Keratinocyte (primary cell): ENCODE measurements around the gene TIGD7. TPM values are rescaled to one million over a fixed set of nuclear protein-coding genes. Genes with fewer than 3 reads are reported as not detected.
A peak's percentile ranks its signal among the peaks of the same experiment; 100 is the strongest.

ENCODE experiments used
- DNase-seq: peaks from one replicate; pipeline ENCODE4 v3.0.0-alpha.2; 2011; ENCODE audit warnings: low read depth, missing footprints, low spot score
- FAIRE-seq: peaks from 2 replicates; lab custom pipeline; 2011; peaks lifted over from hg19 to GRCh38; lab: Jason Lieb, UNC
- H2AFZ ChIP-seq: 2 replicates; pipeline ENCODE4 v1.6.0; 2012; ENCODE audit warnings: low read length, control low read depth, inconsistent platforms; ENCODE audit not compliant: control insufficient read depth
- H3K27ac ChIP-seq: 2 replicates; pipeline ENCODE4 v1.5.1; 2011; ENCODE audit warnings: low read length; ENCODE audit not compliant: control insufficient read depth, insufficient read depth
- H3K27me3 ChIP-seq: 3 replicates; pipeline ENCODE4 v1.6.0; 2011; ENCODE audit warnings: low read length; ENCODE audit not compliant: control insufficient read depth, insufficient read depth; ENCODE audit errors: extremely low read depth
- H3K36me3 ChIP-seq, 2 experiments: 2 replicates in 1 of 2; 3 replicates in 1 of 2; pipeline ENCODE4 v1.5.1; 2011; ENCODE audit warnings: low read length in 2 of 2, mild to moderate bottlenecking in 1 of 2; ENCODE audit not compliant: control insufficient read depth in 2 of 2, insufficient read depth in 2 of 2; ENCODE audit errors: extremely low read depth in 1 of 2
- H3K4me1 ChIP-seq: 3 replicates; pipeline ENCODE4 v1.5.1; 2011; ENCODE audit warnings: low read length; ENCODE audit not compliant: control insufficient read depth, insufficient read depth; ENCODE audit errors: extremely low read depth
- H3K4me2 ChIP-seq: 3 replicates; pipeline ENCODE4 v1.6.0; 2011; ENCODE audit warnings: low read depth, low read length; ENCODE audit not compliant: control insufficient read depth, insufficient read depth; ENCODE audit errors: extremely low read depth
- H3K4me3 ChIP-seq, 3 experiments: fragments of 200-600 bp in 1 of 3; sonication (generic) in 1 of 3; 2 replicates in 2 of 3; 3 replicates in 1 of 3; pipeline ENCODE4 v1.5.1; 2011 to 2016; ENCODE audit warnings: low read length in 3 of 3, mild to moderate bottlenecking in 3 of 3, control low read depth in 2 of 3, inconsistent platforms in 1 of 3, low read depth in 1 of 3, mixed read lengths in 1 of 3, mixed run types in 1 of 3, moderate library complexity in 1 of 3; ENCODE audit not compliant: control insufficient read depth in 2 of 3, insufficient read depth in 2 of 3; ENCODE audit errors: extremely low read depth in 1 of 3
- H3K79me2 ChIP-seq: 2 replicates; pipeline ENCODE4 v1.6.0; 2012; ENCODE audit warnings: low read length; ENCODE audit not compliant: control insufficient read depth, insufficient read depth
- H3K9ac ChIP-seq: 3 replicates; pipeline ENCODE4 v1.6.0; 2011; ENCODE audit warnings: low read length; ENCODE audit not compliant: control insufficient read depth, insufficient read depth; ENCODE audit errors: extremely low read depth
- H3K9me1 ChIP-seq: 3 replicates; pipeline ENCODE4 v1.6.0; 2011; ENCODE audit warnings: low read length; ENCODE audit not compliant: control insufficient read depth, insufficient read depth; ENCODE audit errors: extremely low read depth
- H3K9me3 ChIP-seq: 2 replicates; pipeline ENCODE4 v1.5.1; 2012; ENCODE audit warnings: low read depth, low read length; ENCODE audit not compliant: control insufficient read depth
- H4K20me1 ChIP-seq: 3 replicates; pipeline ENCODE4 v1.6.0; 2011; ENCODE audit warnings: low read length; ENCODE audit not compliant: control insufficient read depth, insufficient read depth; ENCODE audit errors: extremely low read depth
- CTCF ChIP-seq, 3 experiments: IDR thresholded peaks in 1 of 3; conservative IDR thresholded peaks in 1 of 3; optimal IDR thresholded peaks in 1 of 3; 2 replicates in 2 of 3; 3 replicates in 1 of 3; pipeline versions ENCODE3 to v1.5.1; 2011; ENCODE audit warnings: low read length in 3 of 3, mild to moderate bottlenecking in 3 of 3, moderate library complexity in 2 of 3, control low read depth in 1 of 3, inconsistent platforms in 1 of 3; ENCODE audit not compliant: insufficient read depth in 2 of 3; ENCODE audit errors: extremely low read depth in 1 of 3
- EZH2 ChIP-seq: IDR thresholded peaks from one replicate; pipeline ENCODE4 v1.6.1; 2012; ENCODE audit warnings: inconsistent platforms, mild to moderate bottlenecking, low read length, moderate library complexity
- dilution Hi-C: fragments of 300-500 bp; cut with MboI; formaldehyde crosslinking; loops from one replicate; pipeline ENCODE4 v1.7.0; 2020; ENCODE audit warnings: low sequenced_read_pairs; ENCODE audit not compliant: extremely low pct_ligation_motif_present
- polyA plus RNA-seq, 5 experiments: library from polyadenylated mRNA; depleted of rRNA in 3 of 5; stranded (reverse) in 3 of 5; stranded (forward) in 1 of 5; unstranded in 1 of 5; fragments of >200 nt; gene quantifications; 1 replicate in 1 of 5; 2 replicates in 3 of 5; 3 replicates in 1 of 5; pipeline versions ENCODE4 v1.2.1 to v1.2.3, GENCODE V29; 2011 to 2012; ENCODE audit warnings: missing spikeins in 2 of 5, low read depth in 1 of 5, low replicate concordance in 1 of 5

The TIGD7 gene
- polyA plus RNA-seq, 1 donor (not counting 4 experiments of a cell fraction or from before 2014, with no cell fraction given), result 1.6 TPM

- H3K9ac ChIP-seq, result peak overlapping the region; percentile 69
- TF ChIP-seq CTCF (optimal IDR thresholded peaks at IDR 0.05 in 1 of 3, IDR thresholded peaks at IDR 0.05 in 1 of 3, conservative IDR thresholded peaks at IDR 0.05 in 1 of 3; ENCODE audit: extremely low read depth in 1 of 3, insufficient read depth in 2 of 3, low read length in 3 of 3) (peak in 1 of 3 experiments; percentile 46), EZH2 (no peak)
- H4K20me1 ChIP-seq, result no peaks in the 10 kb centered on the region
- H3K4me3 ChIP-seq, result peak overlapping the region; percentile 62 to 81 (median 74)
- no peaks in the 10 kb centered on the region for H3K9me1 ChIP-seq
- H3K27ac ChIP-seq, result peak overlapping the region; percentile 68
- H3K36me3 ChIP-seq, result no peaks in the 10 kb centered on the region
- H3K9me3 ChIP-seq, result no peaks in the 10 kb centered on the region
- DNase-seq (peak; percentile 67), FAIRE-seq (no peak)
- H3K4me2 ChIP-seq, result peak overlapping the region; percentile 92
- H3K4me1 ChIP-seq, result peaks cover 6% of the 10 kb centered on the region
- H3K27me3 ChIP-seq, result no peaks in the 10 kb centered on the region
- dilution Hi-C loops, result no loop called here
- peak overlapping the region; percentile 93 for H2AFZ ChIP-seq
- no peaks in the 10 kb centered on the region for H3K79me2 ChIP-seq
Measured at GRCh38 chr16:3264137-3265036, 40.8 kb downstream of the TIGD7 start.

- DNase-seq (no peak), FAIRE-seq (no peak)
- Histone ChIP-seq H3K9ac (no peak overlapping the region), H3K9me1 (no peaks in the 10 kb centered on the region), H3K27ac (no peak overlapping the region), H3K36me3 (no peaks in the 10 kb centered on the region), H3K27me3 (no peaks in the 10 kb centered on the region), H4K20me1 (no peaks in the 10 kb centered on the region), H3K79me2 (no peaks in the 10 kb centered on the region), H2AFZ (no peak overlapping the region), H3K4me2 (no peak overlapping the region), H3K4me3 (no peak overlapping the region), H3K9me3 (no peaks in the 10 kb centered on the region), H3K4me1 (peaks cover 6% of the 10 kb centered on the region)
- dilution Hi-C loops, result no loop called here
- TF ChIP-seq CTCF (optimal IDR thresholded peaks at IDR 0.05 in 1 of 3, IDR thresholded peaks at IDR 0.05 in 1 of 3, conservative IDR thresholded peaks at IDR 0.05 in 1 of 3; ENCODE audit: extremely low read depth in 1 of 3, insufficient read depth in 2 of 3, low read length in 3 of 3) (no peak), EZH2 (no peak)
Measured at GRCh38 chr16:3262517-3262916, 42.7 kb downstream of the TIGD7 start.
